Peyer's patch (tissue), 4 donors: Measurements from ENCODE around the gene SLC25A3. TPM values are rescaled to one million over a fixed set of nuclear protein-coding genes. Genes with fewer than 3 reads are reported as not detected.
A peak's percentile ranks its signal among the peaks of the same experiment; 100 is the strongest.

Experiments
- DNase-seq, 3 donors: peaks; one replicate each; pipeline ENCODE4 v3.0.0-alpha.2; 2017 to 2019
- H3K27ac ChIP-seq, 4 donors: fragments of 200-600 bp; sonication (generic); one replicate each; pipeline ENCODE4 v1.5.1; 2016 to 2019
- H3K27me3 ChIP-seq, 2 donors: fragments of 200-600 bp; sonication (generic); one replicate each; pipeline ENCODE4 v1.5.1; 2019
- H3K36me3 ChIP-seq, 3 donors: fragments of 200-600 bp; sonication (generic); one replicate each; pipeline ENCODE4 v1.5.1; 2016 to 2019
- H3K4me1 ChIP-seq, 4 donors: fragments of 200-600 bp; sonication (generic); one replicate each; pipeline ENCODE4 v1.5.1; 2016 to 2019
- H3K4me3 ChIP-seq, 4 donors: fragments of 200-600 bp; sonication (generic); 1 replicate in 3 of 4; 2 replicates in 1 of 4; pipeline ENCODE4 v1.5.1; 2016 to 2019; ENCODE audit warnings: mild to moderate bottlenecking in 1 of 4
- H3K9me3 ChIP-seq, 4 donors: fragments of 200-600 bp; sonication (generic); one replicate each; pipeline ENCODE4 v1.5.1; 2016 to 2019; ENCODE audit warnings: mild to moderate bottlenecking in 1 of 4
- CTCF ChIP-seq, 6 experiments: fragments of 450-650 bp in 4 of 6; fragments of 200-600 bp in 2 of 6; sonication (generic) in 1 of 6; IDR thresholded peaks; one replicate each; pipeline ENCODE4 v1.5.1; 2017 to 2019; ENCODE audit warnings: antibody characterized with exemption in 6 of 6, mild to moderate bottlenecking in 3 of 6, moderate library complexity in 1 of 6
- POLR2A ChIP-seq, 2 donors: fragments of 450-650 bp; IDR thresholded peaks; one replicate each; pipeline ENCODE4 v1.5.1; 2017; ENCODE audit warnings: antibody characterized with exemption in 2 of 2, mild to moderate bottlenecking in 2 of 2, moderate library complexity in 2 of 2
- small RNA-seq, 2 donors: library from RNA; depleted of rRNA; stranded (forward); fragments of <200 nt; gene quantifications; one replicate each; pipeline ENCODE3, GENCODE V24; 2016
- total RNA-seq, 4 donors: library from RNA; depleted of rRNA; stranded (reverse); fragments of >200 nt; gene quantifications; one replicate each; pipeline ENCODE4 v1.1.0, GENCODE V29; 2016

SLC25A3 gene
- total RNA-seq, 4 donors from 2014 or later, result 300 to 805 (median 534) TPM

DNA sequence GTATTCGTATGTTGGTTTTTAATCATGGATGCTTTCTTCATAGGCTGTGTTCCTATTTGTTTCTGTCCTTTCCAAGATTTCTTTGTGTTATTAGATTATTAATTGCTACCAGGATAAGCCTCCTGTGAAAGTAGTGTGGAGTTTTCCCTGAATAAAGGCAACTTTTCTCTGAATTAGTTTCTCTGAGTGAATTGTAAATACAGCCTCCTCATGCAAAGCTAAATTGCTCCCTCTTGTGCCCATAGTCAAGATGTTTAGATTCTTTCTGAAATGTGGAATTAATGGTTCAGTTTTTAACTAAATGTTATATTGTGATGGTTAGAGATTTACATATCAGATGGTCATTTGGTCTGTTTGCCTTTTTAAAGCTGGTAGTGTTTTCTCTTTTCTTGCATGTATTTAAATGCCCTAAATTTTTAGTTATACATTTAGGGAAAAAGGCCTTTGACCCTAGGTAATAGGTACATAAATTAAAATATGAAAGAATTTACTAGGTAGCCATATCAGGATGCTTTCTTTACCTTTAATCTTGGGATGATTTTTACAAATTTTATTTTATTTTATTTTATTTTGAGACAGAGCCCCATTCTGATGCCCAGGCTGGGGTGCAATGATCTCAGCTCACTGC, 60.5 kb downstream of the SLC25A3 start:
- no peak for TF ChIP-seq POLR2A (IDR thresholded peaks at IDR 0.05)
- TF ChIP-seq CTCF (IDR thresholded peaks at IDR 0.05), result peak; percentile 21 to 81 (median 66)
- no peaks in the 10 kb centered on the region for H3K27me3 ChIP-seq
- H3K4me1 ChIP-seq, result no peaks in the 10 kb centered on the region
- H3K27ac ChIP-seq, result no peak overlapping the region
- DNase-seq, result no peak
- H3K36me3 ChIP-seq, result peaks cover 0 to 51% (median 0%) of the 10 kb centered on the region in 3 donors
- no peaks in the 10 kb centered on the region for H3K9me3 ChIP-seq
- no peak overlapping the region for H3K4me3 ChIP-seq

Small RNA genes lying within 50 kb of the gene (small RNA-seq; reads per million reads assigned to genes)
- gene SNORA53, result 20.9 to 45.7 reads per million in 2 donors

Other genes starting within 250 kb of the SLC25A3 start
- gene TMPO, start 78.1 kb upstream of the SLC25A3 start, total RNA-seq, result 100 to 1,000 TPM in 1 of 4 donors, 10 to 100 TPM in 3; 68.8 to 131 (median 81.8) TPM
- gene IKBIP, start 51.1 kb downstream of the SLC25A3 start, total RNA-seq, result 10 to 100 TPM in 1 of 4 donors, 1 to 10 TPM in 2, not detected in 1; 2.6 to 10.7 (median 3.8) TPM
- 10 to 100 TPM; 14.7 to 28.9 (median 22.7) TPM for gene APAF1, start 51.6 kb downstream of the SLC25A3 start, total RNA-seq